HFFc6 (cell line): ENCODE measurements around the gene BRIP1. TPM values are rescaled to one million over a fixed set of nuclear protein-coding genes. Genes with fewer than 3 reads are reported as not detected.

ENCODE experiments used
- DNase-seq: peaks from one replicate; pipeline ENCODE4 v3.0.0-alpha.2; 2018
- H3K27ac Mint-ChIP-seq: 2 replicates; pipeline ENCODE4 v1.8.0; 2020; ENCODE audit warnings: mild to moderate bottlenecking, mixed read lengths
- H3K27me3 Mint-ChIP-seq: 2 replicates; pipeline ENCODE4 v1.8.0; 2021; ENCODE audit warnings: mild to moderate bottlenecking, moderate library complexity, mixed read lengths; ENCODE audit not compliant: insufficient read depth
- H3K36me3 Mint-ChIP-seq: 2 replicates; pipeline ENCODE4 v1.8.0; 2021; ENCODE audit warnings: low read depth, mixed read lengths
- H3K4me1 Mint-ChIP-seq: 2 replicates; pipeline ENCODE4 v1.8.0; 2020; ENCODE audit warnings: low read depth, mixed read lengths
- H3K4me3 Mint-ChIP-seq: 2 replicates; pipeline ENCODE4 v1.8.0; 2020; ENCODE audit warnings: mild to moderate bottlenecking, moderate library complexity, mixed read lengths
- H3K9me3 Mint-ChIP-seq: 2 replicates; pipeline ENCODE4 v1.8.0; 2020; ENCODE audit warnings: mild to moderate bottlenecking, mixed read lengths
- CTCF ChIP-seq: fragments of 200-600 bp; sonication (generic); IDR thresholded peaks from 2 replicates; pipeline ENCODE4 v1.5.0; 2021; ENCODE audit warnings: antibody characterized with exemption, mild to moderate bottlenecking
- total RNA-seq, 6 experiments: library from RNA; stranded (reverse); fragmentation: NEBNext Ultra II Directional; extraction: Animal tissue kit (Norgen Biotek cat#: 25700); gene quantifications; 2 replicates in 1 of 6; 3 replicates in 5 of 6; pipeline ENCODE4 v1.2.3, GENCODE V29; 2021

The BRIP1 gene
- total RNA-seq, 6 experiments from 2014 or later = 4.6 to 9.7 (median 8.5) TPM

DNA sequence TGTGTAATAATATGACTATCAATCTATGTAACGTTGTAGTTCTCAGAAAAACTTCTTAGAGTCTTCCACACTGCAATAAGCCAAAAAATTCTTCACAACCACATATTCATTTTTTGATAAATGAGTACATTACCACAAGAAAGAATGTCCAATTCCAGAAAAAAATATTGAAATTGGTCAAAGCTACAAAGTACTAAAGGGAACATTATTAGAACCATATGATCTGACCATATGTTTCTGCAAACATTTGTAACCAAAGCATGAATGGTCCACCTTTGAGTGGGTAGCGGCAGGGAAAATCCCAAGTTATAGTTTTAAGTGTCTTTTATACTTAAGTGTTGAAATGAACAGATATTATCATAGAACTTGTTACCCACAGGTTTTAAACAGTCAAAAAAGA is 200.6 kb downstream of the BRIP1 start:
- Mint-ChIP-seq H3K36me3 (peaks cover 7% of the 10 kb centered on the region; the same call in 1 of the 2 replicates), H3K9me3 (peaks cover 8% of the 10 kb centered on the region; the same call in 1 of the 2 replicates), H3K4me1 (peaks cover 19% of the 10 kb centered on the region), H3K27me3 (no peaks in the 10 kb centered on the region), H3K27ac (no peak overlapping the region), H3K4me3 (no peak overlapping the region)
- no peak for DNase-seq
- no peak for TF ChIP-seq CTCF

GRCh38 chr17:61662186-61662585 is 201.1 kb downstream of the BRIP1 start:
- Mint-ChIP-seq H3K4me1 (peaks cover 25% of the 10 kb centered on the region), H3K36me3 (peaks cover 7% of the 10 kb centered on the region; the same call in 1 of the 2 replicates), H3K9me3 (peaks cover 8% of the 10 kb centered on the region; the same call in 1 of the 2 replicates), H3K27ac (no peak overlapping the region), H3K27me3 (no peaks in the 10 kb centered on the region), H3K4me3 (no peak overlapping the region)
- no peak for DNase-seq
- TF ChIP-seq CTCF = no peak

- Mint-ChIP-seq H3K4me3 (no peak overlapping the region), H3K4me1 (peaks cover 30% of the 10 kb centered on the region), H3K27ac (no peak overlapping the region), H3K9me3 (peaks cover 8% of the 10 kb centered on the region; the same call in 1 of the 2 replicates), H3K36me3 (peaks cover 7% of the 10 kb centered on the region; the same call in 1 of the 2 replicates), H3K27me3 (no peaks in the 10 kb centered on the region)
- DNase-seq = no peak
- no peak for TF ChIP-seq CTCF
These were observed 202.4 kb downstream of the BRIP1 start for GRCh38 chr17:61660746-61661485.

DNA sequence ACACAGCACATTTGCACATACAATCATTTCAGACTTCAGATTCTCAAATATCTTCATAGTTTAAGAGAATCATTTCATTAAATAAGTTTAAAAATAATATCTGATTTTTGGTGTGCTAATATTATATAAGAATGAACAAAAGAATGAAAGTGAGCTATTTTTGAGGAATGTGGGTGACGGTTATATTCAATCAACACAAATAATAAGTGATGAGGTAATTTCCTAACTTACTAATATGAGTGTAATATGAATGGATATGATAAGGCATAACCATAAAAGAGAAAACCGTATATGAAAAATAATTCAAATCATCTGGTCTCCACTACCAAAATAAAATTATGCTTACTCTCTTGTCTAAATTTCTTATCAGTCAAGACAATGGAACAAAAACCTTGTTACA is 203.9 kb downstream of the BRIP1 start:
- Mint-ChIP-seq H3K9me3 (peaks cover 3% of the 10 kb centered on the region; the same call in 1 of the 2 replicates), H3K4me3 (no peak overlapping the region), H3K4me1 (peaks cover 30% of the 10 kb centered on the region), H3K36me3 (peaks cover 1% of the 10 kb centered on the region; the same call in 1 of the 2 replicates), H3K27ac (no peak overlapping the region), H3K27me3 (no peaks in the 10 kb centered on the region)
- no peak for DNase-seq
- no peak for TF ChIP-seq CTCF

GRCh38 chr17:61658183-61658582 is 205.1 kb downstream of the BRIP1 start:
- TF ChIP-seq CTCF = no peak
- H3K27me3 Mint-ChIP-seq = no peaks in the 10 kb centered on the region
- no peak overlapping the region for H3K27ac Mint-ChIP-seq
- H3K4me1 Mint-ChIP-seq = peaks cover 30% of the 10 kb centered on the region
- no peaks in the 10 kb centered on the region for H3K9me3 Mint-ChIP-seq
- H3K4me3 Mint-ChIP-seq = no peak overlapping the region
- peaks cover 5% of the 10 kb centered on the region; the same call in 1 of the 2 replicates for H3K36me3 Mint-ChIP-seq
- no peak for DNase-seq
